ENCODE measurements around the gene BET1L.

BET1L gene

GRCh38 chr11:208917-209260 is 1.7 kb upstream of the BET1L start:
- Histone ChIP-seq H3K27ac (ENCODE audit: low read length) (peak overlapping the region; percentile 96), H3K79me2 (ENCODE audit: insufficient read depth, low read length) (peaks cover 60% of the 10 kb centered on the region), H3K9ac (ENCODE audit: low read depth, low read length) (peak overlapping the region; percentile 91), H3K27me3 (ENCODE audit: insufficient read depth, low read length, poor library complexity) (no peaks in the 10 kb centered on the region), H3K4me2 (ENCODE audit: insufficient read depth, low read length) (peak overlapping the region; percentile 89), H3K4me3 (ENCODE audit: low read depth in 1 of 2, low read length in 2 of 2) (peak overlapping the region; percentile 85 to 89; a peak in 3 of 4 replicates), H3K4me1 (ENCODE audit: insufficient read depth, low read length) (peaks cover 48% of the 10 kb centered on the region), H3K9me3 (ENCODE audit: insufficient read depth, low read length, severe bottlenecking) (no peaks in the 10 kb centered on the region), H4K20me1 (ENCODE audit: insufficient read depth, low read length) (peaks cover 66% of the 10 kb centered on the region), H2AFZ (ENCODE audit: low read depth, low read length) (peak overlapping the region; percentile 63; the same call in 1 of the 2 replicates), H3K36me3 (ENCODE audit: insufficient read depth, low read length) (peaks cover 69% of the 10 kb centered on the region)
- DNase-seq = no peak
- ATAC-seq (ENCODE audit: insufficient read depth, low read depth) = peak; percentile 18; the same call in 2 of the 3 replicates
- no peak for TF ChIP-seq EZH2 (IDR thresholded peaks at IDR 0.05; ENCODE audit: borderline replicate concordance, low read depth, low read length, severe bottlenecking)
- TF ChIP-seq CTCF (IDR thresholded peaks at IDR 0.05; ENCODE audit: borderline replicate concordance, extremely low read depth, low read length, poor library complexity, severe bottlenecking) = no peak

GRCh38 chr11:208181-208916 is 1.1 kb upstream of the BET1L start:
- Histone ChIP-seq H3K4me1 (ENCODE audit: insufficient read depth, low read length) (peaks cover 48% of the 10 kb centered on the region), H2AFZ (ENCODE audit: low read depth, low read length) (peak overlapping the region; percentile 63), H3K4me2 (ENCODE audit: insufficient read depth, low read length) (peak overlapping the region; percentile 89), H3K27me3 (ENCODE audit: insufficient read depth, low read length, poor library complexity) (no peaks in the 10 kb centered on the region), H3K79me2 (ENCODE audit: insufficient read depth, low read length) (peaks cover 60% of the 10 kb centered on the region), H3K27ac (ENCODE audit: low read length) (peak overlapping the region; percentile 96), H3K9ac (ENCODE audit: low read depth, low read length) (peak overlapping the region; percentile 91), H4K20me1 (ENCODE audit: insufficient read depth, low read length) (peaks cover 70% of the 10 kb centered on the region), H3K9me3 (ENCODE audit: insufficient read depth, low read length, severe bottlenecking) (no peaks in the 10 kb centered on the region), H3K4me3 (ENCODE audit: low read depth in 1 of 2, low read length in 2 of 2) (peak overlapping the region; percentile 85 to 89), H3K36me3 (ENCODE audit: insufficient read depth, low read length) (peaks cover 66% of the 10 kb centered on the region)
- TF ChIP-seq EZH2 (IDR thresholded peaks at IDR 0.05; ENCODE audit: borderline replicate concordance, low read depth, low read length, severe bottlenecking) = no peak
- TF ChIP-seq CTCF (IDR thresholded peaks at IDR 0.05; ENCODE audit: borderline replicate concordance, extremely low read depth, low read length, poor library complexity, severe bottlenecking) = no peak
- ATAC-seq (ENCODE audit: insufficient read depth, low read depth) (peak; percentile 75), DNase-seq (peak; percentile 85)

- H3K27me3 ChIP-seq (ENCODE audit: insufficient read depth, low read length, poor library complexity) = no peaks in the 10 kb centered on the region
- peaks cover 69% of the 10 kb centered on the region for H4K20me1 ChIP-seq (ENCODE audit: insufficient read depth, low read length)
- peak overlapping the region; percentile 85 to 89 for H3K4me3 ChIP-seq (ENCODE audit: low read depth in 1 of 2, low read length in 2 of 2)
- H3K9ac ChIP-seq (ENCODE audit: low read depth, low read length) = peak overlapping the region; percentile 91
- peaks cover 61% of the 10 kb centered on the region for H3K36me3 ChIP-seq (ENCODE audit: insufficient read depth, low read length)
- DNase-seq (no peak), ATAC-seq (ENCODE audit: insufficient read depth, low read depth) (peak; percentile 25)
- H3K79me2 ChIP-seq (ENCODE audit: insufficient read depth, low read length) = peaks cover 60% of the 10 kb centered on the region
- peak overlapping the region; percentile 63 for H2AFZ ChIP-seq (ENCODE audit: low read depth, low read length)
- H3K9me3 ChIP-seq (ENCODE audit: insufficient read depth, low read length, severe bottlenecking) = no peaks in the 10 kb centered on the region
- peak overlapping the region; percentile 96 for H3K27ac ChIP-seq (ENCODE audit: low read length)
- H3K4me1 ChIP-seq (ENCODE audit: insufficient read depth, low read length) = peaks cover 44% of the 10 kb centered on the region
- TF ChIP-seq CTCF (IDR thresholded peaks at IDR 0.05; ENCODE audit: borderline replicate concordance, extremely low read depth, low read length, poor library complexity, severe bottlenecking) = no peak
- H3K4me2 ChIP-seq (ENCODE audit: insufficient read depth, low read length) = peak overlapping the region; percentile 89
Observed at GRCh38 chr11:207863-208180, 623 bp upstream of the BET1L start.
